ENCODE measurements around the gene RBM6.
"Not testable (repeated sequence)": the region's sequence is repeated elsewhere in the genome, so short reads cannot be mapped to it uniquely, and the experiment has no call there.

RBM6 gene

GRCh38 chr3:49904448-49904847 lies 35.5 kb upstream of the RBM6 start:
- not testable (repeated sequence) for H3K36me3 ChIP-seq (ENCODE audit: insufficient read depth, low read depth, low read length); H3K9me3 ChIP-seq (ENCODE audit: insufficient read depth, low read depth, low read length); H3K27ac ChIP-seq (ENCODE audit: low read length); H3K4me1 ChIP-seq (ENCODE audit: insufficient read depth, low read length)
- Histone ChIP-seq H3K9ac (ENCODE audit: low read depth, low read length) (peak overlapping the region; percentile 66; the same call in 1 of the 2 replicates), H3K4me3 (ENCODE audit: low read length) (peak overlapping the region; percentile 36; the same call in 1 of the 2 replicates), H3K27me3 (ENCODE audit: insufficient read depth, low read length) (peaks cover 16% of the 10 kb centered on the region; the same call in 1 of the 2 replicates)

- Histone ChIP-seq H3K4me1 (ENCODE audit: insufficient read depth, low read length) (peaks cover 7% of the 10 kb centered on the region; the same call in 1 of the 2 replicates), H3K9me3 (ENCODE audit: insufficient read depth, low read depth, low read length) (no peaks in the 10 kb centered on the region), H3K9ac (ENCODE audit: low read depth, low read length) (no peak overlapping the region), H3K36me3 (ENCODE audit: insufficient read depth, low read depth, low read length) (no peaks in the 10 kb centered on the region), H3K4me3 (ENCODE audit: low read length) (peak overlapping the region; percentile 40; the same call in 1 of the 2 replicates), H3K27me3 (ENCODE audit: insufficient read depth, low read length) (peaks cover 31% of the 10 kb centered on the region; the same call in 1 of the 2 replicates), H3K27ac (ENCODE audit: low read length) (no peak overlapping the region)
Observed at GRCh38 chr3:49906073-49906743, 33.7 kb upstream of the RBM6 start.

- no peak overlapping the region for H3K9ac ChIP-seq (ENCODE audit: low read depth, low read length)
- H3K36me3 ChIP-seq (ENCODE audit: insufficient read depth, low read depth, low read length), result no peaks in the 10 kb centered on the region
- peaks cover 7% of the 10 kb centered on the region; the same call in 1 of the 2 replicates for H3K4me1 ChIP-seq (ENCODE audit: insufficient read depth, low read length)
- no peak overlapping the region for H3K4me3 ChIP-seq (ENCODE audit: low read length)
- no peak overlapping the region for H3K27ac ChIP-seq (ENCODE audit: low read length)
- peaks cover 25% of the 10 kb centered on the region; the same call in 1 of the 2 replicates for H3K27me3 ChIP-seq (ENCODE audit: insufficient read depth, low read length)
- H3K9me3 ChIP-seq (ENCODE audit: insufficient read depth, low read depth, low read length), result no peaks in the 10 kb centered on the region
Observed at GRCh38 chr3:49908373-49909199, 31.4 kb upstream of the RBM6 start.

GRCh38 chr3:49910409-49911123 lies 29.4 kb upstream of the RBM6 start:
- H3K27me3 ChIP-seq (ENCODE audit: insufficient read depth, low read length), result peaks cover 25% of the 10 kb centered on the region; the same call in 1 of the 2 replicates
- peaks cover 7% of the 10 kb centered on the region; the same call in 1 of the 2 replicates for H3K4me1 ChIP-seq (ENCODE audit: insufficient read depth, low read length)
- no peak overlapping the region for H3K27ac ChIP-seq (ENCODE audit: low read length)
- H3K9me3 ChIP-seq (ENCODE audit: insufficient read depth, low read depth, low read length), result no peaks in the 10 kb centered on the region
- H3K36me3 ChIP-seq (ENCODE audit: insufficient read depth, low read depth, low read length), result no peaks in the 10 kb centered on the region
- no peak overlapping the region for H3K9ac ChIP-seq (ENCODE audit: low read depth, low read length)
- peak overlapping the region; percentile 43 for H3K4me3 ChIP-seq (ENCODE audit: low read length)

GRCh38 chr3:49911124-49911420 lies 28.9 kb upstream of the RBM6 start:
- Histone ChIP-seq H3K4me3 (ENCODE audit: low read length) (no peak overlapping the region), H3K9ac (ENCODE audit: low read depth, low read length) (no peak overlapping the region), H3K27me3 (ENCODE audit: insufficient read depth, low read length) (peaks cover 25% of the 10 kb centered on the region; the same call in 1 of the 2 replicates), H3K4me1 (ENCODE audit: insufficient read depth, low read length) (peaks cover 4% of the 10 kb centered on the region; the same call in 1 of the 2 replicates), H3K27ac (ENCODE audit: low read length) (no peak overlapping the region), H3K9me3 (ENCODE audit: insufficient read depth, low read depth, low read length) (no peaks in the 10 kb centered on the region), H3K36me3 (ENCODE audit: insufficient read depth, low read depth, low read length) (no peaks in the 10 kb centered on the region)

GRCh38 chr3:49911611-49912010 lies 28.3 kb upstream of the RBM6 start:
- H3K27me3 ChIP-seq (ENCODE audit: insufficient read depth, low read length), result peaks cover 25% of the 10 kb centered on the region; the same call in 1 of the 2 replicates
- no peak overlapping the region for H3K27ac ChIP-seq (ENCODE audit: low read length)
- peaks cover 1% of the 10 kb centered on the region; the same call in 1 of the 2 replicates for H3K4me1 ChIP-seq (ENCODE audit: insufficient read depth, low read length)
- H3K4me3 ChIP-seq (ENCODE audit: low read length), result no peak overlapping the region
- no peaks in the 10 kb centered on the region for H3K9me3 ChIP-seq (ENCODE audit: insufficient read depth, low read depth, low read length)
- H3K9ac ChIP-seq (ENCODE audit: low read depth, low read length), result no peak overlapping the region
- no peaks in the 10 kb centered on the region for H3K36me3 ChIP-seq (ENCODE audit: insufficient read depth, low read depth, low read length)

GRCh38 chr3:49912881-49913281 lies 27.1 kb upstream of the RBM6 start:
- no peak overlapping the region for H3K9ac ChIP-seq (ENCODE audit: low read depth, low read length)
- no peaks in the 10 kb centered on the region for H3K9me3 ChIP-seq (ENCODE audit: insufficient read depth, low read depth, low read length)
- no peak overlapping the region for H3K4me3 ChIP-seq (ENCODE audit: low read length)
- no peaks in the 10 kb centered on the region for H3K36me3 ChIP-seq (ENCODE audit: insufficient read depth, low read depth, low read length)
- no peaks in the 10 kb centered on the region; the same call in 1 of the 2 replicates for H3K4me1 ChIP-seq (ENCODE audit: insufficient read depth, low read length)
- H3K27me3 ChIP-seq (ENCODE audit: insufficient read depth, low read length), result peaks cover 25% of the 10 kb centered on the region; the same call in 1 of the 2 replicates
- H3K27ac ChIP-seq (ENCODE audit: low read length), result no peak overlapping the region

- Histone ChIP-seq H3K36me3 (ENCODE audit: insufficient read depth, low read depth, low read length) (no peaks in the 10 kb centered on the region), H3K9me3 (ENCODE audit: insufficient read depth, low read depth, low read length) (no peaks in the 10 kb centered on the region), H3K9ac (ENCODE audit: low read depth, low read length) (no peak overlapping the region), H3K27me3 (ENCODE audit: insufficient read depth, low read length) (peaks cover 13% of the 10 kb centered on the region; the same call in 1 of the 2 replicates), H3K4me1 (ENCODE audit: insufficient read depth, low read length) (no peaks in the 10 kb centered on the region; the same call in 1 of the 2 replicates), H3K27ac (ENCODE audit: low read length) (no peak overlapping the region), H3K4me3 (ENCODE audit: low read length) (no peak overlapping the region)
Observed at GRCh38 chr3:49914906-49915305, 25.0 kb upstream of the RBM6 start.

- Histone ChIP-seq H3K36me3 (ENCODE audit: insufficient read depth, low read depth, low read length) (no peaks in the 10 kb centered on the region), H3K27ac (ENCODE audit: low read length) (no peak overlapping the region), H3K9me3 (ENCODE audit: insufficient read depth, low read depth, low read length) (no peaks in the 10 kb centered on the region), H3K9ac (ENCODE audit: low read depth, low read length) (no peak overlapping the region), H3K4me3 (ENCODE audit: low read length) (no peak overlapping the region), H3K27me3 (ENCODE audit: insufficient read depth, low read length) (no peaks in the 10 kb centered on the region), H3K4me1 (ENCODE audit: insufficient read depth, low read length) (no peaks in the 10 kb centered on the region)
Observed at GRCh38 chr3:49916686-49917085, 23.3 kb upstream of the RBM6 start.

GRCh38 chr3:49917806-49918590 lies 22.0 kb upstream of the RBM6 start:
- H3K36me3 ChIP-seq (ENCODE audit: insufficient read depth, low read depth, low read length); H3K4me1 ChIP-seq (ENCODE audit: insufficient read depth, low read length); H3K27ac ChIP-seq (ENCODE audit: low read length); H3K9me3 ChIP-seq (ENCODE audit: insufficient read depth, low read depth, low read length); H3K27me3 ChIP-seq (ENCODE audit: insufficient read depth, low read length); H3K9ac ChIP-seq (ENCODE audit: low read depth, low read length); H3K4me3 ChIP-seq (ENCODE audit: low read length): not testable (repeated sequence)

- Histone ChIP-seq H3K27me3 (ENCODE audit: insufficient read depth, low read length) (no peaks in the 10 kb centered on the region), H3K9ac (ENCODE audit: low read depth, low read length) (no peak overlapping the region), H3K27ac (ENCODE audit: low read length) (no peak overlapping the region)
Observed at GRCh38 chr3:49924683-49925082, 15.3 kb upstream of the RBM6 start.

More at GRCh38 chr3:49924683-49925082, 15.3 kb upstream of the RBM6 start:
- H3K4me3 ChIP-seq (ENCODE audit: low read length), result no peak overlapping the region
- no peaks in the 10 kb centered on the region for H3K36me3 ChIP-seq (ENCODE audit: insufficient read depth, low read depth, low read length)
- 0 out of 2 replicates have a peak, but pooled peaks cover 3% of the 10 kb centered on the region for H3K4me1 ChIP-seq (ENCODE audit: insufficient read depth, low read length)
- H3K9me3 ChIP-seq (ENCODE audit: insufficient read depth, low read depth, low read length), result no peaks in the 10 kb centered on the region

Measured in iPS-20b (cell line).